Left renal pelvis (tissue), 4 donors: Measurements from ENCODE around the gene MED13. TPM values are rescaled to one million over a fixed set of nuclear protein-coding genes. Genes with fewer than 3 reads are reported as not detected.
A peak's percentile ranks its signal among the peaks of the same experiment; 100 is the strongest.
"Not testable (repeated sequence)": the region's sequence is repeated elsewhere in the genome, so short reads cannot be mapped to it uniquely, and the experiment has no call there.

ENCODE experiments used
- DNase-seq, 4 donors: peaks; one replicate each; pipeline ENCODE4 v3.0.0-alpha.2; 2013; ENCODE audit warnings: low read depth in 4 of 4, low spot score in 3 of 4
- polyA plus RNA-seq, 4 donors: library from polyadenylated mRNA; unstranded; fragments of 120-200 nt; gene quantifications; one replicate each; pipeline ENCODE4 v1.2.1, GENCODE V29; 2013; ENCODE audit not compliant: insufficient read length in 4 of 4

Gene MED13
- polyA plus RNA-seq, 4 donors = 45.3 to 53.7 (median 49.5) TPM

GRCh38 chr17:61927208-61928100 is 137.6 kb downstream of the MED13 start, which contains the start of gene INTS2:
Gene INTS2, minus strand, starts transcription at chr17:61927982. Its CDS starts 1,338 bp downstream, at chr17:61926644.
- DNase-seq = peak; percentile 83 to 91 (median 88)

GRCh38 chr17:61926826-61927207 is 138.3 kb downstream of the MED13 start:
- DNase-seq = peak in 1 of 4 donors; percentile 10

- DNase-seq = not testable (repeated sequence)
These were observed 149.9 kb downstream of the MED13 start for GRCh38 chr17:61915162-61915561.

- no peak for DNase-seq
These were observed 156.6 kb downstream of the MED13 start for GRCh38 chr17:61908292-61909037.

- no peak for DNase-seq
These were observed 157.7 kb downstream of the MED13 start for GRCh38 chr17:61907361-61907760.

GRCh38 chr17:61904094-61904710 is 160.9 kb downstream of the MED13 start:
- no peak for DNase-seq

GRCh38 chr17:61903251-61903650 is 161.8 kb downstream of the MED13 start:
- no peak for DNase-seq

- no peak for DNase-seq
These were observed 167.4 kb downstream of the MED13 start for GRCh38 chr17:61897548-61898180.

- DNase-seq = no peak
These were observed 169.7 kb downstream of the MED13 start for GRCh38 chr17:61895391-61895790.

- DNase-seq = not testable (repeated sequence)
These were observed 170.8 kb downstream of the MED13 start for GRCh38 chr17:61894310-61894709.

Other genes with a start within 250 kb of the MED13 start
- gene BRIP1, start 201.8 kb downstream of the MED13 start, polyA plus RNA-seq = 10 to 100 TPM in 2 of 4 donors, 1 to 10 TPM in 2; 8.3 to 12.5 (median 10.5) TPM
- gene INTS2, start 137.3 kb downstream of the MED13 start, polyA plus RNA-seq = 10 to 100 TPM in 3 of 4 donors, 1 to 10 TPM in 1; 8.5 to 13.8 (median 12.9) TPM